Spleen (tissue), 7 donors: Measurements from ENCODE around the gene TBX4.

ENCODE experiments used
- CTCF ChIP-seq, 11 experiments: fragments of 200-600 bp in 7 of 11; fragments of 450-650 bp in 4 of 11; sonication (generic) in 4 of 11; IDR thresholded peaks in 8 of 11; conservative IDR thresholded peaks in 3 of 11; 1 replicate in 7 of 11; 2 replicates in 4 of 11; pipeline versions ENCODE4 v1.4.0 to v1.8.0; 2016 to 2021; ENCODE audit warnings: antibody characterized with exemption in 11 of 11, inconsistent platforms in 4 of 11, mild to moderate bottlenecking in 1 of 11
- POLR2A ChIP-seq, 3 donors: fragments of 450-650 bp; IDR thresholded peaks; one replicate each; pipeline ENCODE4 v1.5.1; 2017; ENCODE audit warnings: antibody characterized with exemption in 3 of 3, mild to moderate bottlenecking in 1 of 3
- donor health status: DM: no; HTN: no; CAD: no; lungs with moderate emphysema.
- donor health status: DM: no; HTN: no; CAD: no.
- donor health status: DM: no; HTN: no; CAD: no.

GRCh38 chr17:61456688-61457225 is 4.5 kb downstream of the TBX4 start:
- peak in 1 of 11 experiments; percentile 5 for TF ChIP-seq CTCF (IDR thresholded peaks at IDR 0.05 in 8 of 11, conservative IDR thresholded peaks at IDR 0.05 in 3 of 11)
- no peak for TF ChIP-seq POLR2A (IDR thresholded peaks at IDR 0.05)
